ENCODE data around the gene PLS1. TPM values are rescaled to one million over a fixed set of nuclear protein-coding genes. Genes with fewer than 3 reads are reported as not detected.

The PLS1 gene
- total RNA-seq, 1 experiment from 2014 or later = 6.4 TPM

DNA sequence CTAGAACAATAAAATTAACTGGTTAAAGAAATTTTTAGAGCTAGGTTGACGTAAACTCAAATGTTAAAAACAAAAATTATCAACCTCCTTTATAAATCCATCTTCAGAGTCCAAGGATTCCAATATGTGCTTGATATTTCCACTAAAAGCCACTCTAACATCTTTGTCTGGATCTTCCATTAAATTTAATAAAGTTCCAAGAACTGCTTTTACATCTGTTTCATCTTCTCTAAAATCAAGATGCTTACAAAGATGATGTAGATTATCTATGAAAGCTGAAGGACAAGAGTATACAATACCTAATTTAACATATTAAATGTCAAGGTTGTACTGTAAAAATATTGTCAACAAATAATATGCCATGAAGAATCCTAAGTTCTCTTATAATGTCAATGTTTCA, 42.5 kb upstream of the PLS1 start:
- Histone ChIP-seq H3K9me3 (ENCODE audit: low read depth, low read length, poor library complexity, severe bottlenecking) (no peaks in the 10 kb centered on the region), H3K4me1 (ENCODE audit: insufficient read depth, low read length, poor library complexity, severe bottlenecking) (no peaks in the 10 kb centered on the region), H3K27ac (ENCODE audit: low read depth, low read length, poor library complexity, severe bottlenecking) (no peak overlapping the region), H3K36me3 (ENCODE audit: insufficient read depth, low read length, poor library complexity, severe bottlenecking) (peaks cover 37% of the 10 kb centered on the region), H3K27me3 (replicated peaks; ENCODE audit: insufficient read depth, low read depth, low read length, poor library complexity) (no peaks in the 10 kb centered on the region), H3K4me3 (ENCODE audit: low read depth, low read length, poor library complexity, severe bottlenecking) (no peak overlapping the region)
- DNase-seq (ENCODE audit: low spot score) = no peak
- POLR2A ChIA-PET (ENCODE audit: low non-redundant PET) = no interaction called here
- BruUV-seq (replicated peaks) = no TSS peak
- TF ChIP-seq EZH2 (IDR thresholded peaks at IDR 0.05; ENCODE audit: borderline replicate concordance, low read depth, low read length, poor library complexity, severe bottlenecking) = no peak
- TF ChIP-seq, protein P1, sequence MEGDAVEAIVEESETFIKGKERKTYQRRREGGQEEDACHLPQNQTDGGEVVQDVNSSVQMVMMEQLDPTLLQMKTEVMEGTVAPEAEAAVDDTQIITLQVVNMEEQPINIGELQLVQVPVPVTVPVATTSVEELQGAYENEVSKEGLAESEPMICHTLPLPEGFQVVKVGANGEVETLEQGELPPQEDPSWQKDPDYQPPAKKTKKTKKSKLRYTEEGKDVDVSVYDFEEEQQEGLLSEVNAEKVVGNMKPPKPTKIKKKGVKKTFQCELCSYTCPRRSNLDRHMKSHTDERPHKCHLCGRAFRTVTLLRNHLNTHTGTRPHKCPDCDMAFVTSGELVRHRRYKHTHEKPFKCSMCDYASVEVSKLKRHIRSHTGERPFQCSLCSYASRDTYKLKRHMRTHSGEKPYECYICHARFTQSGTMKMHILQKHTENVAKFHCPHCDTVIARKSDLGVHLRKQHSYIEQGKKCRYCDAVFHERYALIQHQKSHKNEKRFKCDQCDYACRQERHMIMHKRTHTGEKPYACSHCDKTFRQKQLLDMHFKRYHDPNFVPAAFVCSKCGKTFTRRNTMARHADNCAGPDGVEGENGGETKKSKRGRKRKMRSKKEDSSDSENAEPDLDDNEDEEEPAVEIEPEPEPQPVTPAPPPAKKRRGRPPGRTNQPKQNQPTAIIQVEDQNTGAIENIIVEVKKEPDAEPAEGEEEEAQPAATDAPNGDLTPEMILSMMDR (conservative IDR thresholded peaks at IDR 0.05; ENCODE audit: low read depth, low read length) = no peak
- intact Hi-C loops (cut with micrococcal nuclease; ENCODE audit: unreplicated experiment) = no loop called here
- CTCF ChIA-PET = no interaction called here

DNA sequence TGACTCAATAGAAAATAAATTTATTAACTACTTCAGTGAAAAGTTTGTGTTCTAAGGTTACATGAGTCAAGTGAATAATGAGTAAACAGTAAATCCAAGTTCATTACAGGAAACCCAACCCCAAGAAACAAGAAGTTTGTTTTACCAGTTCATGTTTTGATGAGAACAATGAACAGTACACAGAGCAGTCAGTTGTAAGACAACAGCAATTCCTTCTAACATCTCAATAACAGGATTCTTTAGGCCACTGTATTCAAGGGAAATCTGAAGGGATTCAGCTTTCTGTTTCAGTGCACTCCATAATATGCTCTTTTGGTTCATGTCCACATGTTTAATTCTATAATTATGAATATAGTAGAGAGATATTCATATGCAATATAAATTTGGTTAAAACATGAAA, 36.1 kb upstream of the PLS1 start:
- H3K36me3 ChIP-seq (ENCODE audit: insufficient read depth, low read length, poor library complexity, severe bottlenecking) = peaks cover 43% of the 10 kb centered on the region
- ChIA-PET POLR2A (ENCODE audit: low non-redundant PET) (no interaction called here), CTCF (no interaction called here)

DNA sequence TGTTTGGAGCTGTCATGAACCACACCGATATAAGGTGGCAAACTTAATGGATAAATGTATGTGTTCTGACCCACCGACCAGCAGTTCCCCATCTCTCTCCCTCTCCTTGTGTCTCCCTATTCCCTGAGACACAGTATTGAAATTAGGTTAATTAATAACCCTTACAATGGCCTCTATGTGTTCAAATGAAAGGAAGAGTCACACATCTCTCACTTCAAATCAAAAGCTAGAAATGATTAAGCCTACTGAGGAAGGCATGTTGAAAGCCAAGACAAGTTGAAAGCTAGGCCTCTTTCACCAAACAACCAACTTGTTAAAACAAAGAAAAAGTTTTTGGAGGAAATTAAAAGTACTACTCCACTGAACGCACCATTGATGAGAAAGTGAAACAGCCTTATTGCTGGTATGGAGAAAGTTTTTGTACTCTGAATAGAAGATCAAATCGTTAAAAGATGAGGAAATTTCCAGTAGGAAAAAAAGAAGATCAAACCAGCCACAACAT, 32.6 kb upstream of the PLS1 start:
- ChIA-PET POLR2A (ENCODE audit: low non-redundant PET) (no interaction called here), CTCF (no interaction called here)
- Histone ChIP-seq H3K4me1 (ENCODE audit: insufficient read depth, low read length, poor library complexity, severe bottlenecking) (no peaks in the 10 kb centered on the region), H3K36me3 (ENCODE audit: insufficient read depth, low read length, poor library complexity, severe bottlenecking) (peaks cover 25% of the 10 kb centered on the region), H3K27me3 (replicated peaks; ENCODE audit: insufficient read depth, low read depth, low read length, poor library complexity) (no peaks in the 10 kb centered on the region), H3K27ac (ENCODE audit: low read depth, low read length, poor library complexity, severe bottlenecking) (no peak overlapping the region), H3K4me3 (ENCODE audit: low read depth, low read length, poor library complexity, severe bottlenecking) (no peak overlapping the region), H3K9me3 (ENCODE audit: low read depth, low read length, poor library complexity, severe bottlenecking) (no peaks in the 10 kb centered on the region)
- DNase-seq (ENCODE audit: low spot score) = no peak
- TF ChIP-seq EZH2 (IDR thresholded peaks at IDR 0.05; ENCODE audit: borderline replicate concordance, low read depth, low read length, poor library complexity, severe bottlenecking) = no peak
- TF ChIP-seq, protein P1 (conservative IDR thresholded peaks at IDR 0.05; ENCODE audit: low read depth, low read length) = no peak
- intact Hi-C loops (cut with micrococcal nuclease; ENCODE audit: unreplicated experiment) = no loop called here
- no TSS peak for BruUV-seq (replicated peaks)

More for the DNA sequence above, 36.1 kb upstream of the PLS1 start:
- no peak for DNase-seq (ENCODE audit: low spot score)
- no TSS peak for BruUV-seq (replicated peaks)
- TF ChIP-seq, protein P1 (conservative IDR thresholded peaks at IDR 0.05; ENCODE audit: low read depth, low read length) = no peak
- TF ChIP-seq EZH2 (IDR thresholded peaks at IDR 0.05; ENCODE audit: borderline replicate concordance, low read depth, low read length, poor library complexity, severe bottlenecking) = no peak
- H3K4me1 ChIP-seq (ENCODE audit: insufficient read depth, low read length, poor library complexity, severe bottlenecking) = no peaks in the 10 kb centered on the region
- no peak overlapping the region for H3K4me3 ChIP-seq (ENCODE audit: low read depth, low read length, poor library complexity, severe bottlenecking)
- H3K27ac ChIP-seq (ENCODE audit: low read depth, low read length, poor library complexity, severe bottlenecking) = no peak overlapping the region
- H3K27me3 ChIP-seq (replicated peaks; ENCODE audit: insufficient read depth, low read depth, low read length, poor library complexity) = no peaks in the 10 kb centered on the region
- intact Hi-C loops (cut with micrococcal nuclease; ENCODE audit: unreplicated experiment) = no loop called here
- H3K9me3 ChIP-seq (ENCODE audit: low read depth, low read length, poor library complexity, severe bottlenecking) = no peaks in the 10 kb centered on the region

All from A673 (cell line).